Measurements from ENCODE around the gene RPUSD3.

DNA sequence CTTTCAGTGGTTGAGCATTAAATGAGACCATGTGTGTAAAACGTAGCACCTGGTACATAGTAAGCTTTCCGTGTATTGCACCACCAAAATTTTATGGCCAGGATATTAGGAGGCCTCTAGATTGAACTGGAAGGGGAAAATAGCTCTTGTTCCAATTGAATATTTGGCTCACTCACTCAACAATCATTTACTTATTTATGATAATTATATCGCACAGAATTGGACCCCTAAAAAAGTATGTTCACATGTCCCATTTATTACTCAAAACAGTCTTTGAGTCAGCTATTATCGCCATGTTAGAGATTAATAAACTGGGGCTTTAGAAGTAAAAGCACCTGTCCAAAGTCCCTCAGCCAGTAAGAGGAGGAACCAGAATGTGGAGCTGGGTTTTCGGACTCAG, 38.8 kb downstream of the RPUSD3 start:
- TF ChIP-seq, protein P1, sequence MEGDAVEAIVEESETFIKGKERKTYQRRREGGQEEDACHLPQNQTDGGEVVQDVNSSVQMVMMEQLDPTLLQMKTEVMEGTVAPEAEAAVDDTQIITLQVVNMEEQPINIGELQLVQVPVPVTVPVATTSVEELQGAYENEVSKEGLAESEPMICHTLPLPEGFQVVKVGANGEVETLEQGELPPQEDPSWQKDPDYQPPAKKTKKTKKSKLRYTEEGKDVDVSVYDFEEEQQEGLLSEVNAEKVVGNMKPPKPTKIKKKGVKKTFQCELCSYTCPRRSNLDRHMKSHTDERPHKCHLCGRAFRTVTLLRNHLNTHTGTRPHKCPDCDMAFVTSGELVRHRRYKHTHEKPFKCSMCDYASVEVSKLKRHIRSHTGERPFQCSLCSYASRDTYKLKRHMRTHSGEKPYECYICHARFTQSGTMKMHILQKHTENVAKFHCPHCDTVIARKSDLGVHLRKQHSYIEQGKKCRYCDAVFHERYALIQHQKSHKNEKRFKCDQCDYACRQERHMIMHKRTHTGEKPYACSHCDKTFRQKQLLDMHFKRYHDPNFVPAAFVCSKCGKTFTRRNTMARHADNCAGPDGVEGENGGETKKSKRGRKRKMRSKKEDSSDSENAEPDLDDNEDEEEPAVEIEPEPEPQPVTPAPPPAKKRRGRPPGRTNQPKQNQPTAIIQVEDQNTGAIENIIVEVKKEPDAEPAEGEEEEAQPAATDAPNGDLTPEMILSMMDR (IDR thresholded peaks at IDR 0.05): no peak
- no peak for TF ChIP-seq POLR2A (IDR thresholded peaks at IDR 0.05)

Measured in lower leg skin (tissue), 3 donors.